ENCODE data around the gene DMAC2L. TPM values are rescaled to one million over a fixed set of nuclear protein-coding genes. Genes with fewer than 3 reads are reported as not detected.

The DMAC2L gene
- total RNA-seq, 2 experiments from 2014 or later: 10.8 to 13.4 TPM

DNA sequence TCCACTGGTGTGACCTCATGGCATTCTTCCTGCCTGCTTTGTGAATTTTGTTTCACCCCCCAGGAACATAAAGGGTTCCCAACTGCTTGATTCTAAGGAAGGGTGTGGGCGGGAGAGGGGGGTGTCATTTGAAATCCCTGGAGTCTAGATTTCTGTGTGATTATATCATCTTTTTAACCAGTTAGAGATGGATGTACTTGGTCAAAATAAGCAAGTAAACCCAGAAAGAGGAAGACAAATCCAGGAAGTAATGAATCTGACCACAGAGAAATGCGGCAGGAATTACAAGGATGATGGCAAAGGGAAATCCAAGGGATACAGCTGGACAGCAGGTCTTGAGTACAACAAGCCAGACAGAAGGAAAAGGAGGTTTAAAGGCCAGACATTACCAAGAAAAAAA lies 38.9 kb downstream of the DMAC2L start:
- H3K9me3 ChIP-seq (ENCODE audit: control insufficient read depth in 1 of 2, insufficient read depth in 1 of 2, low read length in 2 of 2): no peaks in the 10 kb centered on the region
- intact Hi-C loops (cut with DNase I, micrococcal nuclease): no loop called here
- no peak overlapping the region for H3K4me3 ChIP-seq (ENCODE audit: low read length)
- Mint-ChIP-seq H3K36me3 (ENCODE audit: low read depth) (peaks cover 15% of the 10 kb centered on the region), H3K4me3 (no peak overlapping the region), H3K9me3 (no peaks in the 10 kb centered on the region), H3K27ac (no peak overlapping the region), H3K4me1 (ENCODE audit: low read depth) (no peaks in the 10 kb centered on the region), H3K27me3 (no peaks in the 10 kb centered on the region)
- no peak overlapping the region for H3K27ac ChIP-seq (ENCODE audit: low read depth in 1 of 2, low read length in 2 of 2)
- CTCF ChIA-PET: no interaction called here
- no peaks in the 10 kb centered on the region for H3K4me1 ChIP-seq (ENCODE audit: insufficient read depth, low read length)
- no peaks in the 10 kb centered on the region for H3K36me3 ChIP-seq (ENCODE audit: insufficient read depth, low read length)
- ATAC-seq (ENCODE audit: poor library complexity) (no peak), DNase-seq (no peak)
- TF ChIP-seq, protein P1, sequence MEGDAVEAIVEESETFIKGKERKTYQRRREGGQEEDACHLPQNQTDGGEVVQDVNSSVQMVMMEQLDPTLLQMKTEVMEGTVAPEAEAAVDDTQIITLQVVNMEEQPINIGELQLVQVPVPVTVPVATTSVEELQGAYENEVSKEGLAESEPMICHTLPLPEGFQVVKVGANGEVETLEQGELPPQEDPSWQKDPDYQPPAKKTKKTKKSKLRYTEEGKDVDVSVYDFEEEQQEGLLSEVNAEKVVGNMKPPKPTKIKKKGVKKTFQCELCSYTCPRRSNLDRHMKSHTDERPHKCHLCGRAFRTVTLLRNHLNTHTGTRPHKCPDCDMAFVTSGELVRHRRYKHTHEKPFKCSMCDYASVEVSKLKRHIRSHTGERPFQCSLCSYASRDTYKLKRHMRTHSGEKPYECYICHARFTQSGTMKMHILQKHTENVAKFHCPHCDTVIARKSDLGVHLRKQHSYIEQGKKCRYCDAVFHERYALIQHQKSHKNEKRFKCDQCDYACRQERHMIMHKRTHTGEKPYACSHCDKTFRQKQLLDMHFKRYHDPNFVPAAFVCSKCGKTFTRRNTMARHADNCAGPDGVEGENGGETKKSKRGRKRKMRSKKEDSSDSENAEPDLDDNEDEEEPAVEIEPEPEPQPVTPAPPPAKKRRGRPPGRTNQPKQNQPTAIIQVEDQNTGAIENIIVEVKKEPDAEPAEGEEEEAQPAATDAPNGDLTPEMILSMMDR (IDR thresholded peaks at IDR 0.05): no peak
- POLR2A ChIA-PET: interaction anchor here (0.7 kb wide), 1 partner anchor 13 kb away, joined by 4 read pairs; no protein-coding TSS in a partner anchor
- H3K27me3 ChIP-seq (ENCODE audit: control insufficient read depth in 1 of 2, insufficient read depth in 2 of 2, low read length in 2 of 2): no peaks in the 10 kb centered on the region

DNA sequence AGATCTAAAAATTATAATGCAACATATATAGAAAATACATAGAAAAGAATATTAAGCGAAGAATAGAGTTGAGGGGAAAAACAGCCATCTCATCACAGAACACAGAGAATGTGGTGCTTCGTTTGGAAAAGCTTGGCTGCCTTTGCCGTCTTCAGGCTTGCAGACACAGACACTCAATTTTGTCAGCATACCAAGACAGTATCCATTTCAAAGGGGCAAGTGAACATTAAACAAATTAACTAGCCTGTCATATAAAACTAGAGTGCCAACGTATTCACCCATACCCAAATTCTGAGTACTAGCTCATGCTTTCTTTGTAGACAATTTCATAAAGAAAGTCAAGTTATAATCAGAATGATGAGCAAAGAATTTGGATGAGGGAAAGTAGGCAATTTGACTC lies 40.5 kb downstream of the DMAC2L start:
- no peak overlapping the region for H3K27ac Mint-ChIP-seq
- intact Hi-C loops (cut with DNase I, micrococcal nuclease): no loop called here
- CTCF ChIA-PET: interaction anchor here (1.2 kb wide), 1 partner anchor 32 kb away, joined by 4 read pairs; no protein-coding TSS in a partner anchor
- DNase-seq: no peak
- H3K36me3 ChIP-seq (ENCODE audit: insufficient read depth, low read length): peaks cover 11% of the 10 kb centered on the region
- H3K9me3 ChIP-seq (ENCODE audit: control insufficient read depth in 1 of 2, insufficient read depth in 1 of 2, low read length in 2 of 2): no peaks in the 10 kb centered on the region
- POLR2A ChIA-PET: no interaction called here
- peaks cover 29% of the 10 kb centered on the region for H3K36me3 Mint-ChIP-seq (ENCODE audit: low read depth)
- no peaks in the 10 kb centered on the region for H3K27me3 ChIP-seq (ENCODE audit: control insufficient read depth in 1 of 2, insufficient read depth in 2 of 2, low read length in 2 of 2)
- TF ChIP-seq, protein P1 (IDR thresholded peaks at IDR 0.05): no peak
- H3K4me1 Mint-ChIP-seq (ENCODE audit: low read depth): no peaks in the 10 kb centered on the region
- no peaks in the 10 kb centered on the region for H3K9me3 Mint-ChIP-seq
- no peaks in the 10 kb centered on the region for H3K27me3 Mint-ChIP-seq
- ATAC-seq (ENCODE audit: poor library complexity): no peak
- H3K4me3 Mint-ChIP-seq: no peak overlapping the region
- no peak overlapping the region for H3K27ac ChIP-seq (ENCODE audit: low read depth in 1 of 2, low read length in 2 of 2)
- H3K4me1 ChIP-seq (ENCODE audit: insufficient read depth, low read length): no peaks in the 10 kb centered on the region
- no peak overlapping the region for H3K4me3 ChIP-seq (ENCODE audit: low read length)

- TF ChIP-seq, protein P1 (IDR thresholded peaks at IDR 0.05): no peak
- Mint-ChIP-seq H3K36me3 (ENCODE audit: low read depth) (peaks cover 35% of the 10 kb centered on the region), H3K27ac (no peak overlapping the region), H3K4me1 (ENCODE audit: low read depth) (no peaks in the 10 kb centered on the region), H3K4me3 (no peak overlapping the region), H3K9me3 (no peaks in the 10 kb centered on the region), H3K27me3 (no peaks in the 10 kb centered on the region)
- H3K27ac ChIP-seq (ENCODE audit: low read depth in 1 of 2, low read length in 2 of 2): no peak overlapping the region
- H3K9me3 ChIP-seq (ENCODE audit: control insufficient read depth in 1 of 2, insufficient read depth in 1 of 2, low read length in 2 of 2): no peaks in the 10 kb centered on the region
- no peaks in the 10 kb centered on the region for H3K27me3 ChIP-seq (ENCODE audit: control insufficient read depth in 1 of 2, insufficient read depth in 2 of 2, low read length in 2 of 2)
- intact Hi-C loops (cut with DNase I, micrococcal nuclease): no loop called here
- H3K36me3 ChIP-seq (ENCODE audit: insufficient read depth, low read length): peaks cover 13% of the 10 kb centered on the region
- ATAC-seq (ENCODE audit: poor library complexity) (no peak), DNase-seq (no peak)
- no peaks in the 10 kb centered on the region for H3K4me1 ChIP-seq (ENCODE audit: insufficient read depth, low read length)
- no peak overlapping the region for H3K4me3 ChIP-seq (ENCODE audit: low read length)
- CTCF ChIA-PET: interaction anchor here (1.2 kb wide), 1 partner anchor 32 kb away, joined by 4 read pairs; no protein-coding TSS in a partner anchor
- POLR2A ChIA-PET: no interaction called here
These were observed 41.0 kb downstream of the DMAC2L start for GRCh38 chr14:50353126-50353525.

All from CD4-positive, alpha-beta T cell (primary cell).